B cell (primary cell): ENCODE data around the gene HEBP1. TPM values are rescaled to one million over a fixed set of nuclear protein-coding genes. Genes with fewer than 3 reads are reported as not detected.

Experiments used
- ATAC-seq: fragments of 200-7000 bp; cut with Tn5 transposase; one replicate; pipeline ENCODE4 v1.10.0; 2021; ENCODE audit warnings: low read depth, mild to moderate bottlenecking, moderate number of reproducible peaks, moderate library complexity
- CTCF ChIA-PET: fragments of 350-600 bp; sonication (Branson Sonifier 250); formaldehyde crosslinking; loops from one replicate; lab custom pipeline; 2021; ENCODE audit warnings: antibody characterized with exemption, inconsistent platforms; lab: Charles Lee
- POLR2A ChIA-PET: fragments of 350-600 bp; sonication (Branson Sonifier 250); formaldehyde crosslinking; loops from one replicate; lab custom pipeline; 2021; ENCODE audit warnings: antibody characterized with exemption; lab: Charles Lee
- DNase-seq: peaks from one replicate; pipeline ENCODE4 v3.0.0; 2013
- H2AFZ ChIP-seq: 2 replicates; pipeline ENCODE4 v1.6.1; 2012; ENCODE audit warnings: mild to moderate bottlenecking, low read depth, low read length; ENCODE audit not compliant: insufficient read depth, poor library complexity, severe bottlenecking
- H3K27ac ChIP-seq, 2 donors: 1 replicate in 1 of 2; 2 replicates in 1 of 2; pipeline ENCODE4 v1.5.1; 2012 to 2013; ENCODE audit warnings: low read length in 2 of 2, mild to moderate bottlenecking in 2 of 2, moderate library complexity in 1 of 2
- H3K27me3 ChIP-seq, 4 experiments: fragments of 200-600 bp in 1 of 4; sonication (generic) in 1 of 4; replicated peaks in 1 of 4; 1 replicate in 2 of 4; 2 replicates in 2 of 4; pipeline versions ENCODE4 v1.6.1 to v1.7.0; 2013 to 2016; ENCODE audit warnings: low read length in 3 of 4, mild to moderate bottlenecking in 2 of 4, mixed read lengths in 1 of 4, moderate library complexity in 1 of 4; ENCODE audit not compliant: insufficient read depth in 4 of 4, control insufficient read depth in 3 of 4; ENCODE audit errors: control extremely low read depth in 1 of 4
- H3K36me3 ChIP-seq, 2 experiments: replicated peaks in 1 of 2; 1 replicate in 1 of 2; 2 replicates in 1 of 2; pipeline versions ENCODE4 v1.6.1 to v1.7.1; 2013; ENCODE audit warnings: low read length in 1 of 2; ENCODE audit not compliant: insufficient read depth in 2 of 2, control insufficient read depth in 1 of 2; ENCODE audit errors: control extremely low read depth in 1 of 2, extremely low read depth in 1 of 2
- H3K4me1 ChIP-seq, 2 donors: fragments of 200-600 bp in 1 of 2; sonication (generic) in 1 of 2; 1 replicate in 1 of 2; 2 replicates in 1 of 2; pipeline versions ENCODE4 v1.5.1 to v1.6.1; 2013 to 2017; ENCODE audit warnings: low read length in 2 of 2; ENCODE audit not compliant: control insufficient read depth in 2 of 2, insufficient read depth in 2 of 2
- H3K4me2 ChIP-seq: replicated peaks from 2 replicates; pipeline ENCODE3; 2012; ENCODE audit warnings: mild to moderate bottlenecking, low read depth, low read length; ENCODE audit not compliant: poor library complexity, severe bottlenecking
- H3K4me3 ChIP-seq, 5 experiments: fragments of 200-600 bp in 1 of 5; sonication (generic) in 1 of 5; 1 replicate in 3 of 5; 2 replicates in 2 of 5; pipeline versions ENCODE4 v1.5.1 to v1.7.0; 2011 to 2016; ENCODE audit warnings: low read length in 4 of 5, mild to moderate bottlenecking in 4 of 5, low read depth in 2 of 5, control low read depth in 1 of 5, moderate library complexity in 1 of 5; ENCODE audit not compliant: insufficient read depth in 1 of 5; ENCODE audit errors: control extremely low read depth in 1 of 5, extremely low read depth in 1 of 5
- H3K79me2 ChIP-seq: fragments of 200-600 bp; sonication (generic); one replicate; pipeline ENCODE4 v1.6.0; 2016; ENCODE audit warnings: low read length; ENCODE audit not compliant: control insufficient read depth, insufficient read depth
- H3K9ac ChIP-seq: fragments of 200-600 bp; sonication (generic); 2 replicates; pipeline ENCODE4 v1.6.1; 2017; ENCODE audit warnings: mild to moderate bottlenecking, low read length, moderate library complexity
- H3K9me3 ChIP-seq, 3 donors: one replicate each; pipeline versions ENCODE4 v1.6.1 to v1.7.1; 2013; ENCODE audit warnings: low read length in 2 of 3; ENCODE audit not compliant: control insufficient read depth in 2 of 3, insufficient read depth in 1 of 3; ENCODE audit errors: control extremely low read depth in 1 of 3
- H4K20me1 ChIP-seq: 2 replicates; pipeline ENCODE4 v1.6.0; 2012; ENCODE audit warnings: mild to moderate bottlenecking, low read length; ENCODE audit not compliant: insufficient read depth, control insufficient read depth, poor library complexity, severe bottlenecking
- H3K27ac Mint-ChIP-seq: one replicate; pipeline ENCODE4 v1.8.0; 2021; ENCODE audit warnings: mixed read lengths
- H3K27me3 Mint-ChIP-seq: one replicate; pipeline ENCODE4 v1.8.0; 2021; ENCODE audit warnings: mixed read lengths
- H3K4me1 Mint-ChIP-seq: one replicate; pipeline ENCODE4 v1.8.0; 2021; ENCODE audit warnings: mixed read lengths
- H3K4me3 Mint-ChIP-seq: one replicate; pipeline ENCODE4 v1.8.0; 2021; ENCODE audit warnings: mixed read lengths
- H3K9me3 Mint-ChIP-seq: one replicate; pipeline ENCODE4 v1.8.0; 2022; ENCODE audit warnings: mixed read lengths; ENCODE audit not compliant: insufficient read depth
- CTCF ChIP-seq: fragments of 200-600 bp; IDR thresholded peaks from one replicate; pipeline ENCODE4 v1.8.0; 2022; ENCODE audit warnings: antibody characterized with exemption, mild to moderate bottlenecking
- EZH2 ChIP-seq: IDR thresholded peaks from 2 replicates; pipeline ENCODE4 v1.6.1; 2012; ENCODE audit warnings: borderline replicate concordance, low read depth, mild to moderate bottlenecking, moderate library complexity, low read length; ENCODE audit not compliant: insufficient read depth, poor library complexity, severe bottlenecking
- WGBS: methylation state at CpG from one replicate; pipeline ENCODE4 v1.1.5; 2013; ENCODE audit warnings: missing lambda C conversion rate; ENCODE audit not compliant: insufficient coverage; 5-methylcytosine and 5-hydroxymethylcytosine counted together
- intact Hi-C: fragments of 100-400 bp; cut with micrococcal nuclease; formaldehyde crosslinking; loops from one replicate; pipeline ENCODE4 v1.10.0; 2022
- polyA plus RNA-seq: library from polyadenylated mRNA; depleted of rRNA; stranded (reverse); fragments of >200 nt; gene quantifications from 2 replicates; pipeline ENCODE4 v1.2.3, GENCODE V29; 2012
- total RNA-seq, 2 donors: library from RNA; stranded (reverse); fragments of 120-200 nt in 1 of 2; gene quantifications; 1 replicate in 1 of 2; 2 replicates in 1 of 2; pipeline versions ENCODE4 v1.2.3 to v1.2.4, GENCODE V29; 2013 to 2022

The HEBP1 gene
- total and polyA plus RNA-seq, 2 donors (not counting 1 experiment from before 2014, with no cell fraction given), result 6.0 to 14.5 TPM

DNA sequence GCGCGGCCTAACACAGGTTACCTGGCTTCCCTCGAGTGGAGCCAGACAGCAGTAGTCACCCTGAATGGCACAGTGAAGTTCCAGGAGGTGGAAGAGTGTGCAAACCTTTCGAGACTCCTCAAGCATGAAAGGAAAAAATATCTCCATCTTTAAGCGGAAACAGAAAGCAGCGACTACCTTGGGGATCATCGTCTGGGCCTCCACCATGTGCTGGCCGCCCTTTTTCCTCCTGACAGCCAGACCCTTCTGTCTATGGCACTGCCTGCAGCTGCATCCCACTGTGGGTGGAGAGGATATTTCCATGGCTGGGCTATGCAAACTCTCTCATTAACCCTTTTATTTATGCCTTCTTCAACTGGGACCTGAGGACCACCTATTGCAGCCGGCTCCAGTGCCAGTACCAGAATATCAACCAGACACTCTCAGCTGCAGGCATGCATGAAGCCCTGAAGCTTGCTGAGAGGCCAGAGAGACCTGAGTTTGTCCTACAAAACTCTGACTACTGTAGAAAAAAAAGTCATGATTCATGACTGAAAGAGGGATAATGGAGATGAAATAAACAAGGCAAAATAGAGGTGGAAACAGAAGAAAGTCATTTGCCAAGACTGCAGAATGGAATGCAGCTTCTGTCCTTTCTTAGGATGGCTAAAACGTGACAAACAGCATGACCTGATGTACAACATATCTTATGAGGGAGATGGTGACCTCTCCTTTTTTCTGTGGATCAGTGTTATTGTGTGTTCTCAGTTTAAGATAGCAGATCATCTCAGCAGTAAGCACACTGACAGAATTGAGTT, 2.4 kb upstream of the HEBP1 start:
- Histone ChIP-seq H3K9ac (no peak overlapping the region), H3K4me3 (no peak overlapping the region), H3K27ac (no peak overlapping the region), H2AFZ (no peak overlapping the region), H3K36me3 (no peaks in the 10 kb centered on the region), H4K20me1 (no peaks in the 10 kb centered on the region), H3K4me2 (no peak overlapping the region), H3K4me1 (peaks cover 11 to 20% of the 10 kb centered on the region in 2 donors), H3K27me3 (peaks cover 0 to 3% (median 0%) of the 10 kb centered on the region in 4 experiments), H3K9me3 (no peaks in the 10 kb centered on the region), H3K79me2 (no peaks in the 10 kb centered on the region)
- ChIA-PET POLR2A (no interaction called here), CTCF (interaction anchor here (1.7 to 3.1 kb wide), 2 partner anchors 100 to 209 kb away, joined by 4 to 12 read pairs; no protein-coding TSS in a partner anchor)
- no peaks in the 10 kb centered on the region for H3K9me3 Mint-ChIP-seq
- TF ChIP-seq EZH2, result no peak
- TF ChIP-seq CTCF, result no peak
- intact Hi-C loops, result loop anchor here (5.0 kb wide), 3 partner anchors 85 to 645 kb away; partner anchors contain the start of gene BORCS5
- ATAC-seq (no peak), DNase-seq (no peak)
- WGBS, result 94% methylated on average over 8 of the region's 10 CpGs
- H3K4me3 Mint-ChIP-seq, result peak overlapping the region; percentile 92
- no peak overlapping the region for H3K27ac Mint-ChIP-seq
- H3K27me3 Mint-ChIP-seq, result no peaks in the 10 kb centered on the region
- H3K4me1 Mint-ChIP-seq, result peaks cover 27% of the 10 kb centered on the region

DNA sequence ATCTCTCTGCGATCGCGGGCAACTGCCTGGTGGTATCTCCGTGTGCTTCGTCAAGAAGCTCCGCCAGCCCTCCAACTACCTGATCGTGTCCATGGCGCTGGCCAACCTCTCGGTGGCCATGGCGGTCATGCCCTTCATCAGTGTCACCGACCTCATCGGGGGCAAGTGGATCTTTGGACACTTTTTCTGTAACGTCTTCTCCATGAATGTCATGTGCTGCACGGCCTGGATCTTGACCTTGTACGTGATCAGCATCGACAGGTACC, 1.6 kb upstream of the HEBP1 start:
- Histone ChIP-seq H3K9me3 (no peaks in the 10 kb centered on the region), H4K20me1 (no peaks in the 10 kb centered on the region), H3K27ac (no peak overlapping the region), H3K79me2 (no peaks in the 10 kb centered on the region), H3K4me1 (peaks cover 11 to 20% of the 10 kb centered on the region in 2 donors), H3K27me3 (peaks cover 0 to 3% (median 0%) of the 10 kb centered on the region in 4 experiments), H3K9ac (peak overlapping the region; percentile 80), H3K4me2 (peak overlapping the region; percentile 98), H2AFZ (peak overlapping the region; percentile 97), H3K4me3 (peak overlapping the region; percentile 15 to 82 (median 67)), H3K36me3 (no peaks in the 10 kb centered on the region)
- no peaks in the 10 kb centered on the region for H3K27me3 Mint-ChIP-seq
- ATAC-seq (no peak), DNase-seq (no peak)
- no peaks in the 10 kb centered on the region for H3K9me3 Mint-ChIP-seq
- intact Hi-C loops, result loop anchor here (1.0 to 5.0 kb wide), 6 partner anchors 84 to 644 kb away; partner anchors contain the start of genes BORCS5 and EMP1
- H3K4me1 Mint-ChIP-seq, result peaks cover 29% of the 10 kb centered on the region
- no peak for TF ChIP-seq CTCF
- no peak for TF ChIP-seq EZH2
- POLR2A ChIA-PET, result no interaction called here
- peak overlapping the region; percentile 92 for H3K4me3 Mint-ChIP-seq
- 51% methylated on average over 16 of the region's 16 CpGs for WGBS
- H3K27ac Mint-ChIP-seq, result peak overlapping the region; percentile 83
- CTCF ChIA-PET, result interaction anchor here (1.7 to 3.1 kb wide), 2 partner anchors 101 to 210 kb away, joined by 4 to 12 read pairs; no protein-coding TSS in a partner anchor
